Neuron (in vitro differentiated cells): ENCODE measurements around the gene WNK2.

Source experiments
- H2AFZ ChIP-seq: one replicate; pipeline ENCODE4 v1.6.1; 2013; ENCODE audit warnings: low read depth, mild to moderate bottlenecking, inconsistent platforms, low read length, moderate library complexity
- H3K27me3 ChIP-seq: one replicate; pipeline ENCODE4 v1.6.1; 2013; ENCODE audit warnings: low read length; ENCODE audit not compliant: insufficient read depth
- H3K36me3 ChIP-seq: one replicate; pipeline ENCODE4 v1.6.1; 2013; ENCODE audit warnings: low read length; ENCODE audit not compliant: insufficient read depth
- H3K4me1 ChIP-seq: one replicate; pipeline ENCODE4 v1.6.1; 2013; ENCODE audit warnings: low read length; ENCODE audit not compliant: insufficient read depth
- H3K4me3 ChIP-seq: 2 replicates; pipeline ENCODE4 v1.5.1; 2013; ENCODE audit warnings: mild to moderate bottlenecking, low read length, moderate library complexity
- H3K9me3 ChIP-seq: one replicate; pipeline ENCODE4 v1.6.1; 2013; ENCODE audit warnings: low read length

The WNK2 gene

DNA sequence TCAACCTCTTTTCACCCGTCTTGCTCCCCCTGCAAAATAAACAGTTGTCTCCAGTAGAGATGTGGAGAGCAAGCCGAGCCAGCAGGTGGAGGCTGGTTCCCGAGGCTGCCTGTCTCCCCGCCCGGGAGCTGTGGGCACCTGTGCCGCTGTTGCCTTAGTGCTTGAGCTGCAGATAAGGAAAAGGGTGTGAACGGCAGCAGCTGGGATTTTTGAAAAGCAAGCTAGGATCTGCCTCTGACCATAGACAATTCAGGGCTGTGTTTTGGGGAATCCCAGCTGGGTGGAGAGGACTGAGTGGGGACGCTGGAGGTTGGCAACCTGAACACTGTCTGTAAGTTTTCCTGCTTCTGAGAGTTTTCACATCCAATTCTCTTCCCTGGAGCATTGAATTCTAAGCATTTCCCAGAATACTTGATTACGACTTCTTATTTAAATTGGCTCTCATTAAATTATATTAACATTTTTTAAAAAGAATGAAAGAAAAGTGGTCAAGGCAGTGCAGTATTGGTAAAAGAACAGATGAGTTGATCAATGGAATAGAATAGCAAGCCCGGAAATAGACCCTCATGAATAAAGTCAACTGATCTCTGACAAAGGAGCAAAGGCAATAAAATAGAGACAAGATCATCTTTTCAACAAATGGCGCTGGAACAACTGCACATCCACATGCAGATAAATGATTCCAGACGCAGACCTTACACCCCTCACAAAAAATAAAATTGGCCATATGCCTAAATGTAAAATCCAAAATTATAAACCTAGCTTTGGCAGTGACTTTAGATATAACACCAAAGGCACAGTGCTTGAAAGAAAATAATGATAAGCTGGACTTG lies 9.7 kb downstream of the WNK2 start:
- no peak overlapping the region for H3K4me3 ChIP-seq
- H3K9me3 ChIP-seq: no peaks in the 10 kb centered on the region
- peaks cover 8% of the 10 kb centered on the region for H3K27me3 ChIP-seq
- no peaks in the 10 kb centered on the region for H3K36me3 ChIP-seq
- H3K4me1 ChIP-seq: peaks cover 5% of the 10 kb centered on the region
- no peak overlapping the region for H2AFZ ChIP-seq

DNA sequence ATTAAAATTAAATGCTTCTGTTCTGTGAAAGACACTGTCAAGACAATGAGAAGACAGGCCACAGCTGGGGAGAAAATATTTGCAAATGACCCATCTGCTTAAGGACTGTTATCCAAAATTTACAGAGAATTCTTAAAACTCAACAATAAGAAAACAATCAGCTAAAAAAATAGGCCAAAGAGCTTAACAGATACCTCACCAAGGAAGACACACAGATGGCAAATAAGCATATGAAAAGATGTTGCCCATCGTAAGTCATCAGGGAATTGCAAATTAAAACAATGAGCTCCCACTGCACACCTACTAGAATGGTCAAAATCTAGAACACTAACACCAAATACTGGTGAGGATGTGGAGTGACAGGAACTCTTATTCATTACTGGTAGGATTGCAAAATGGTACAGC lies 10.3 kb downstream of the WNK2 start:
- H3K4me3 ChIP-seq: no peak overlapping the region
- H3K9me3 ChIP-seq: no peaks in the 10 kb centered on the region
- H3K36me3 ChIP-seq: no peaks in the 10 kb centered on the region
- no peak overlapping the region for H2AFZ ChIP-seq
- H3K4me1 ChIP-seq: peaks cover 5% of the 10 kb centered on the region
- peaks cover 5% of the 10 kb centered on the region for H3K27me3 ChIP-seq

DNA sequence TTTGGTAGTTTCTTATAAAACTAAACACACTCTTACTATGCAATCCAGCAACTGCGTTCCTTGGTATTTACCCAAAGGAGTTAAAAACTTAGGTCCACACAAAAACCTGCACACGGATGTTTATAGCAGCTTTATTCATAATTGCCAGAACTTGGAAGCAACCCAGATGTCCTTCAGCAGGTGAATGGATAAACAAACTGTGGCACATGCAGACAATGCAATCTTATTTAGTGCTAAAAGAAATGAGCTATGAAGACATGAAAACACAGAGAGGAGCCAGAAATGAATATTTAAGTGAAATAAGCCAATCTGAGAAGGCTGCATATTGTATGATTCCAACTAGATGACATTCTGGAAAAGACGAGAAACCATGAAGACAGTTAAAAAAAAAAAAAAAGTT lies 10.7 kb downstream of the WNK2 start:
- no peak overlapping the region for H2AFZ ChIP-seq
- peaks cover 5% of the 10 kb centered on the region for H3K4me1 ChIP-seq
- peaks cover 5% of the 10 kb centered on the region for H3K27me3 ChIP-seq

DNA sequence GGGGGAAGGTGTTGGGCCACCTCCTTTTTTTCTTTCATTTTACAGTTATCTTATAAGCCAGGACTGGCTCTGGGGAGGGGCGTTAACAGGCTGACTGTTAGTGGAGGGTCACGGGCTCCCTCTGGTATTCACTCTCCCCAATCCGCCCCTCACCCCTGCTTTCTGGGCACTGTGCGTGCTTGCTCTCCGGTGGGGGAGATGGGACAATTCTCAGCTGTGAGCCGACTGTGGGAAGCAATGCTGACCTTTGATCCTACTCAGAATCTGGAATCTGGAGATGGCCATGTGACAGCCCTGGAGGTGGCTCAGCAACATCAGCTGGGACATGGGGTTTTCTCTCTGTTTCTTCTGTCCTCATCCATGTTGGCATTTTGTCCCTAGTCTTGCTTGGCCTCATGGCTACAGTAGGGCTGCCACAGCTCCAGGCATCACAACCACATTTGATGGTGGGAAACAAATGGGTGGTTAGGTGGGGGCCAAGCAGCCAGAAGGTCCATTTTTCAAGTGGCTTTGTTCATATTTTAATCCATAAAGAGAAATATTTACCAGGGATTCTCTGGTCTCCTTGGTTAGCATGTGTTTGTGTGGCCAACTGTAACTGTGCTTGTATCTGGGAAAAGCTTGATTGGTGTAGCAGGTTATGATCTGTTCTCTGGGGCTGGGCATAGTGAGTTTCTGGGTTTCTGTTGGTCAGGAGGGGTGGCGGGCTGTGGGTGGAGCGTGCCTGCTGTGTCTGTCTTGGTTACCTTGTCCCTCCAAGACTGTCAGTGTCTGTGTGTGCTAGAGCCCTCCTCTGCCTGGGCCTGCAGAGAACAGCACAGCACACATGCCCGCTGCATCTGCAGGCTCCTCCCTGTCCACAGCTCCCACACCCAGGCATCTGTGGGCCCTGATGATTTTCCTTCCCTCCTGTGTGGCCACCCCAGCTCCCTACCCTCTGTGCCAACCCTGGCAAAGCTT lies 12.4 kb downstream of the WNK2 start:
- Histone ChIP-seq H3K4me3 (no peak overlapping the region), H3K27me3 (peaks cover 5% of the 10 kb centered on the region), H3K9me3 (no peaks in the 10 kb centered on the region), H3K4me1 (peaks cover 5% of the 10 kb centered on the region), H3K36me3 (no peaks in the 10 kb centered on the region), H2AFZ (no peak overlapping the region)

More for the DNA sequence above, 10.7 kb downstream of the WNK2 start:
- no peaks in the 10 kb centered on the region for H3K36me3 ChIP-seq
- H3K4me3 ChIP-seq: no peak overlapping the region
- no peaks in the 10 kb centered on the region for H3K9me3 ChIP-seq

DNA sequence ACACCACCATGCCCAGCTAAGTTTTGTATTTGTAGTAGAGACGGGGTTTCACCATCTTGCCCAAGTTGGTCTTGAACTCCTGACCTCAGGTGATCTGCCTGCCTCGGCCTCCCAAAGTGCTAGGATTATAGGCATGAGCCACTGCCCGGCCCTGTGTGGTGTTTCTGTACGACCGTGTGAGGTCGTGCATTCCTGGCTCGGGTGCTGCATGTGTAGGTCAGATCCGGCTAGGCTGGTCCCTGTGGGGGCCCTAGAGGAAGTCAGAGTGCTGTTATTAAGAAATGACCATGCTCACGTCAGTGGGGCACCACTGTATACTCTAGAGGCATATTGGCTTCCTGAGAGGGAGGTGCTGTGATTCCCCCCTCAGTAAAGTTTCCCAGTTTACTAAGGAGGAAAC lies 13.7 kb downstream of the WNK2 start:
- no peak overlapping the region for H2AFZ ChIP-seq
- no peaks in the 10 kb centered on the region for H3K9me3 ChIP-seq
- no peaks in the 10 kb centered on the region for H3K36me3 ChIP-seq
- no peak overlapping the region for H3K4me3 ChIP-seq
- peaks cover 5% of the 10 kb centered on the region for H3K4me1 ChIP-seq
- peaks cover 4% of the 10 kb centered on the region for H3K27me3 ChIP-seq

DNA sequence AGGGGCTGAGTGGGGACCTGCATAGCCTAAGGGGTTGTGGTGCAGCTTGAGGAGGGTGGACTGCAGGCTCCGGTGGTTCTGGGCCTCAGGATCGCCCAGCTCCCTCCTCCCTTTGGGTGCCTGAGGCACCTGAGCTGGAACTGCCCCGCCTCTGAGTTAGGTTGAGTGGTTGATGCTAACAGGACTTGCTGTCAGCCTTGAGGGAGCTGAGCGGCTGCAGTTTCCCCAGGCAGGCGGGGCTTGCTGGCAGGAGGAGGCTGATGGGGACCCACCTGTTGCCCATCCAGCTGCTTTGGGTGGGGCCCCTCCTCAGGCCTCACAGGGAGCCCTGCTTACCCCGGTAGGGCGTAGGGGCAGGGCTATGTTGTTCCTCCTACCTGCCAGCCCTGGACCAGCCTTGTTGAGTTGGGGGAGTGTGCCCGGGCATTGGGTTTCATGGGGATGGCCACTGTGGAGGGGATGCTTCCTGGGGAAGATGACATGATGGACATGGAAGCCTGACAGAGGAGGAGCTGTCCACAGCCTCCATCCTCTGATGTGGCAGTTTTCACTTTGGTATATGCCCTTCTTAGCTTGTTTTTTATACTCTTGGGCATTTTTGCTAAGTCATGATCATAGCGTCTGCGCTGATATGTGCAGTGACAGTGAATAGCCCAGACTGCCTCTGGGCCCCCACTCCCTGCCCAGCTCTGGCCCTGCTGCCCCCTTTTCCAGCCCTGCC lies 14.3 kb downstream of the WNK2 start:
- Histone ChIP-seq H2AFZ (no peak overlapping the region), H3K36me3 (no peaks in the 10 kb centered on the region), H3K27me3 (no peaks in the 10 kb centered on the region), H3K9me3 (no peaks in the 10 kb centered on the region), H3K4me1 (peaks cover 4% of the 10 kb centered on the region), H3K4me3 (no peak overlapping the region)

DNA sequence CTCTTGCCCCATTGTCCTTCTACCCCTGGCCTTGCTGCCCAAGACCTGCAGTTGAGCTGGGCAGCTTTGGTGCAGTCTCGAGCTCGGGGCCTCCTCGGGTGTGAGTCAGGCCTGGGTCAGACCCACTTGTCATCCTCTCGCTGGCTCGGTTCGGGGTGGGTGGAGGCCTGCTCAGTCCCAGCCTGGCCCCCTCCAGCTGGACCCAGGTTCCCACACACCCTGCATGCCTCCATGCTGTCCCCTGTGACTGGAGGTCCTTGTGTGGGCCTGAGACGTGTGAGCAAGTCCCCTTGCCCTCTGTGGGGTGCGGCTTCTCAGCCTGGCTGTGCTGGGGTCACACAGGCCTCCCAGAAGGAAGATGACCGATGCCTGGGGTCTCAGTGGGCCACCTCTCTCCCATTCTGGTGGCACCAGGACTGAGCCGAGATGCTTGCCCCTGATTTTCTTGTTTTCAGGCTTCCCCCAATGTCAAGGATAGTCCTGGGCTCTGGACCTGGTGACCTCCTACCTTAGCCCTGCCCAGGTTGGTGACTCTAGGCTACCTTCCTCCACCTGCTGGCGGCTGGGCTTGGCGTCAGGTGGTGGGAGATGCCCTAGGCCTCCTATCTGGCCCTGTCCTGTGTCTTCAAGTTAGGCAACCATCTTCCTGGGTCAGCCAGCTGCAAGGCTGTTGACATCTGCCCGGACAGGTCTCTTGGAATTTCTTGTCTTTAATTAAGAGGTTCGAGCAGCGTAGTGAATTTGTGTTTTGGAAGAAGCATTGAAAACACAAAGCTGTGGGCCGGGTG lies 15.1 kb downstream of the WNK2 start:
- Histone ChIP-seq H3K4me1 (no peaks in the 10 kb centered on the region), H3K9me3 (no peaks in the 10 kb centered on the region), H3K27me3 (no peaks in the 10 kb centered on the region), H2AFZ (no peak overlapping the region), H3K36me3 (no peaks in the 10 kb centered on the region), H3K4me3 (no peak overlapping the region)

DNA sequence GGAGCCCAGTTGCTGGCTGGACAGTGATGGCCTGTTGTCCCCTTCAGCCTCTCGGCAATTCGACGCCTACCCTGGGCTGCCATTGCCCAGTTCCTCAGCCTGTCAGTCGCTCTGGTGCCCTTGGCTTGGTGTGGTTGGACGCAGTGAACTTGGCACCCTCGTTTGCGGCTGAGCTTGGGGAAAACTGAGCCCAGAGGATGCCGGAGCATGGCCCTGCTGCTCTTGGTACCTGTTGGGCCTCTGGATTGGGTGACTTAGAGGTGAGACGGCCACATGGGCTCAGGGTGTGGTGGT lies 16.5 kb downstream of the WNK2 start:
- H3K9me3 ChIP-seq: no peaks in the 10 kb centered on the region
- peaks cover 8% of the 10 kb centered on the region for H3K4me1 ChIP-seq
- H3K4me3 ChIP-seq: no peak overlapping the region
- H3K27me3 ChIP-seq: no peaks in the 10 kb centered on the region
- H2AFZ ChIP-seq: no peak overlapping the region
- no peaks in the 10 kb centered on the region for H3K36me3 ChIP-seq

DNA sequence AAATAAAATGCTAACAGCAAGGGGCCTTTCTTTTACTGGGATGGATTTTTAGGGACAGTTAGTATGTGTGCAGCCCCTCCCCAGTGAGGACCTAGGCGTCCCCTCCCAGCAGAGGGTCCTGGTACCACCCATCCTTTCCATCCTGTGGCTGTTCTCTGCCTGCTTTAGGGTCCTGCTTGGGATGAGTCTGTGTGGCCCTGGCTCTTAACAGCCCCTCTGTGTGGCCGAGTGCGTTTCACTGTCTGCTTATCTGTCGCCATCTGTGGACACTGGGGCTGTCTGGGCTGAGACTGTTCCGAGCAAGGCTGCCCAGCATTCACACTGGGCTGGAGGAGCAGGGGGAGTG lies 17.0 kb downstream of the WNK2 start:
- no peaks in the 10 kb centered on the region for H3K27me3 ChIP-seq
- peaks cover 14% of the 10 kb centered on the region for H3K4me1 ChIP-seq
- H3K36me3 ChIP-seq: no peaks in the 10 kb centered on the region
- no peak overlapping the region for H3K4me3 ChIP-seq
- H3K9me3 ChIP-seq: no peaks in the 10 kb centered on the region
- H2AFZ ChIP-seq: no peak overlapping the region

DNA sequence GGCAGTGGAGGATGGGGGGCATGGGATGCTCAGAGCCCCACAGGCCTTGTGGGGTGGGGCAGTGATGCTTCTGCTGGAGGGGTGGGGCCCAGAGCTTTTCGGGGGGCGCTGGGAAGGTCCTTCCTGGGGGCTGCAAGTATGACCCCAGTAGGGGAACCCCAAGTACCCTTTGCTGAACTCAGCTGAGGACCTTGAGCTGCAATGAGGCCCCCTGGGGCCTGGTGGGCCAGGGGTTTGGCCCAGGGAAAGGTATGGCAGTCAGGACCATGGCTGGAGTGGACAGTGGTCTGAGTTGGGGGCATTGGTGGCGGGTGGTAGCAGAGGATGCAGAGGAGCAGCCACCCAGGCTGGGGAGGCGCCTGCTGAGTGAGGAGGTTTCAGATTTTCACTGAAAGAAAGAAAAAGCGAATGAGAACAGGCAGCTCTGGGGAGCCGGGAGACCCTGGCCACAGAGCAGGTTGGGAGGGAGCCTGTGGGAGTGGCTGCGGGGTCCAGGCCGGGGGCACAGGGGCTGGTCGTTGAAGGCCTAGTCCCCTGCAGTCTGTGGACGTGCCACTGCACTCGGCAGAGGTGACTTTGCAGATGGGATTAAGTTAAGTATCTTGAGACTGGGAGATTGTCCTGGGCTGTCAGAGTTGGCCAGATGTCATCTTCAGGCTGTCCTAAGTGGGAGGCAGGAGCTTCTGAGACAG lies 19.2 kb downstream of the WNK2 start:
- Histone ChIP-seq H3K9me3 (no peaks in the 10 kb centered on the region), H2AFZ (no peak overlapping the region), H3K36me3 (no peaks in the 10 kb centered on the region), H3K27me3 (no peaks in the 10 kb centered on the region), H3K4me1 (peaks cover 36% of the 10 kb centered on the region), H3K4me3 (no peak overlapping the region)

DNA sequence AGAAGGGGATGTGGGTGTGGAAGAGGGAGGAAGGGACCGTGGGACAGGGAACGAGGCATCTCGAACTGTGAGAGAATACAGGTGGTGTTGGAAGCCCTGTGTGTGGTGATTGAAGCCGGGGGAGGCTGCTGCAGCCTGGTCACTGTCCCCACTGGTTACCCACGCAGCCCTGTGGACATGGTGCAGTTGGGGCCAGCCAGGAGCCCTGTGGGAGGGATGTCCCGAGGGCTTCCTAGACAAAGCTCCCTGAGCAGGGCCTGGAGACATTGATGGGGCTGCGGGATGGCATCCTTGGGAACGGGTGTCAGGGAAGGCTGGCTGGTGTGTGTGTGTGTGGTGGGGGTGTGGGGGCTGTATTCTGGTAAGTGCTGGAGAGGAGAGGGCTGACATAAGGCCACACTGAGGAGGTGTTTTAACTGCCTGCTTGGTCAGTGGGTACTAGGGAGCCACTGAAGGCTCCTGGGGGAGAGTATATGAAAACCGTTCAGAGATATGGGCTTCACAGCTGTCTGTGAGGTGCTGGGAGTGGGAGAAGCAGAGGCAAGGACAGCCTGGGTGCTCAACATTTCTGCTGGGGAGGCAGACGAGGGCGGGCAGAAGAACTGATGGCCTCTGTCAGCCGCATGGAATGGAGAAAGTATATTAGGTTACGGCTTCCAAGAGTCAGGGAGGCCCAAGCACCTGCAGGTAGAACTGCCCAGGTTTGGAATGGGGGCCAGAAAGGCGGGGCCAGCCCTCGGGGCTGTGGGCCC lies 20.0 kb downstream of the WNK2 start:
- peaks cover 40% of the 10 kb centered on the region for H3K4me1 ChIP-seq
- no peaks in the 10 kb centered on the region for H3K9me3 ChIP-seq
- H3K27me3 ChIP-seq: no peaks in the 10 kb centered on the region
- no peaks in the 10 kb centered on the region for H3K36me3 ChIP-seq
- no peak overlapping the region for H3K4me3 ChIP-seq
- no peak overlapping the region for H2AFZ ChIP-seq
